Stomach (tissue), 9 donors: ENCODE results near the gene STIP1. TPM values are rescaled to one million over a fixed set of nuclear protein-coding genes. Genes with fewer than 3 reads are reported as not detected.

Experiments
- DNase-seq, 2 donors: peaks; one replicate each; pipeline versions ENCODE4 v3.0.0 to v3.0.0-alpha.2; 2013 to 2019
- H3K27ac ChIP-seq, 5 donors: fragments of 200-600 bp in 4 of 5; sonication (generic) in 4 of 5; one replicate each; pipeline ENCODE4 v1.5.1; 2013 to 2019; ENCODE audit warnings: mild to moderate bottlenecking in 1 of 5, moderate library complexity in 1 of 5
- H3K27me3 ChIP-seq, 3 donors: fragments of 200-600 bp; sonication (generic); one replicate each; pipeline ENCODE4 v1.5.1; 2017 to 2019; ENCODE audit warnings: mixed run types in 1 of 3
- H3K36me3 ChIP-seq, 4 donors: fragments of 200-600 bp; sonication (generic); 1 replicate in 3 of 4; 2 replicates in 1 of 4; pipeline ENCODE4 v1.5.1; 2016 to 2019
- H3K4me1 ChIP-seq, 4 donors: fragments of 200-600 bp; sonication (generic); one replicate each; pipeline ENCODE4 v1.5.1; 2016 to 2019
- H3K4me3 ChIP-seq, 4 donors: fragments of 200-600 bp; sonication (generic) in 3 of 4; one replicate each; pipeline ENCODE4 v1.5.1; 2016 to 2019; ENCODE audit warnings: mild to moderate bottlenecking in 1 of 4
- H3K9me3 ChIP-seq, 4 donors: fragments of 200-600 bp; sonication (generic); one replicate each; pipeline ENCODE4 v1.5.1; 2016 to 2019
- EP300 ChIP-seq: sonication (generic); formaldehyde crosslinking; IDR thresholded peaks from one replicate; pipeline ENCODE4 v1.6.1; 2017; ENCODE audit warnings: antibody characterized with exemption
- POLR2A ChIP-seq, 4 donors: fragments of 450-650 bp; IDR thresholded peaks; one replicate each; pipeline ENCODE4 v1.6.1; 2016; ENCODE audit warnings: antibody characterized with exemption in 4 of 4, control low read depth in 2 of 4, mild to moderate bottlenecking in 1 of 4, moderate library complexity in 1 of 4
- POLR2AphosphoS5 ChIP-seq, 3 donors: sonication (generic); formaldehyde crosslinking; IDR thresholded peaks; one replicate each; pipeline ENCODE4 v1.6.1; 2016; ENCODE audit warnings: antibody characterized with exemption in 3 of 3
- WGBS, 5 donors: extraction: QIAGEN DNeasy Blood & Tissue Kit in 3 of 5; methylation state at CpG; one replicate each; pipeline versions ENCODE4 v1.1.5 to v1.1.7; 2013 to 2018; 5-methylcytosine and 5-hydroxymethylcytosine counted together
- intact Hi-C: fragments of 100-400 bp; cut with DNase I; formaldehyde crosslinking; loops from one replicate; pipeline ENCODE4 v1.15.1; 2023; ENCODE audit warnings: low total_unique reads
- polyA plus RNA-seq, 3 donors: library from polyadenylated mRNA; stranded (reverse); fragments of 200-250 nt; gene quantifications; one replicate each; pipeline ENCODE4 v1.2.3, GENCODE V29; 2013
- total RNA-seq, 5 donors: library from RNA; depleted of rRNA; stranded (reverse); fragments of >200 nt; gene quantifications; one replicate each; pipeline versions ENCODE4 v1.1.0 to v1.2.3, GENCODE V29; 2014 to 2016
- TF ChIP-seq, protein P1 (sequence below), 7 experiments: fragments of 450-650 bp in 4 of 7; fragments of 200-600 bp in 3 of 7; sonication (generic) in 3 of 7; IDR thresholded peaks; one replicate each; pipeline ENCODE4 v1.5.1; 2016 to 2019; ENCODE audit warnings: antibody characterized with exemption in 7 of 7, control low read depth in 2 of 7, mild to moderate bottlenecking in 1 of 7
- donor health status: healthy with polysubstance abuse.
- donor health status: Bipolar disorder and iron deficiency.
- donor health status: healthy.

The STIP1 gene
- total and polyA plus RNA-seq, 8 donors, result 27.4 to 259 (median 54.7) TPM

DNA sequence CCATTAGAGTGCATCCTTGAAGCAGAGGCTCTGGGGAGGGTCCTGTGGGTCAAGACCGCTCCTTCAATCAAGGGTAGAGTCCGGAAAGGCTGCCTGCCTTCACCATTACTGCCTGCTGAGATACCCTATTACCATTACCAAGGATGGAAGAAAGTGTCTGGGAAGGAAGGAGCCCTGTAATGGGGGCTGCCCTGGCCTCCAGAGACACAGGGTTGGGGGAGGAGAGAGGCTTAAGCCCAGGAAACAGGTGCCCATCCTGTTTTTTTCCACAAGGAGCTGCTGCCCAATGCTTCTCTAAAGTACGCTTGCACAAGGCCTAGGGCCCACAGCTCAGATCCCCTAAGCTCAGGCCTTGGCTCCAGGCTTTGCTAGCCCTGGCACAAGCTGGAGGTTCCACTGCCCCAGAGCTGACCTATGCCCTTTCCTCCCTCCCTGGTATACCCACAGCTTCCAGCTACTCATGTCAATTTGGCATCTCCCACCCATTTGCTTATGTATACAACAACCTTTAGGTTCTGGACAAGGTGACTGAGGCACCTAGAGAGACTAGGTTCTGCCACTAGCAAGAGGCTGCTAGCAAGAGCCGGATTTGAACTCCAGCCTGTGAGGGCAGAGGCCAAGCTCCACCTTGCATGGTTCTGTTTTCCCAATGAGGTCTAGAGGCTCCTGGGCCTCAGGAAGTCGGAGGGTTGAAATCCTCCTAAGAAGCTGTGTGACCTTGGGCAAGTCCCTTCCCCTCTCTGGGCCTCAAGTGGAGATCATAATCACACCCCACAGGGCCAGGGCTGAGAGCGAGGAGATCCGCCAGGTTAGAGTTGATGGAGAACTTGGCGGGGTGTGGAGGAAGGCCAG is 63.8 kb downstream of the STIP1 start:
- DNase-seq, result no peak
- WGBS, 5 donors, result 80 to 87% (median 85%) methylated on average over 7 to 8 of the region's 8 CpGs
- Histone ChIP-seq H3K27ac (no peak overlapping the region), H3K36me3 (peaks cover 5 to 7% (median 6%) of the 10 kb centered on the region in 4 donors), H3K27me3 (no peaks in the 10 kb centered on the region), H3K9me3 (no peaks in the 10 kb centered on the region), H3K4me3 (no peak overlapping the region), H3K4me1 (peaks cover 36 to 67% (median 61%) of the 10 kb centered on the region in 4 donors)
- no peak for TF ChIP-seq POLR2A (IDR thresholded peaks at IDR 0.05)
- TF ChIP-seq, protein P1, sequence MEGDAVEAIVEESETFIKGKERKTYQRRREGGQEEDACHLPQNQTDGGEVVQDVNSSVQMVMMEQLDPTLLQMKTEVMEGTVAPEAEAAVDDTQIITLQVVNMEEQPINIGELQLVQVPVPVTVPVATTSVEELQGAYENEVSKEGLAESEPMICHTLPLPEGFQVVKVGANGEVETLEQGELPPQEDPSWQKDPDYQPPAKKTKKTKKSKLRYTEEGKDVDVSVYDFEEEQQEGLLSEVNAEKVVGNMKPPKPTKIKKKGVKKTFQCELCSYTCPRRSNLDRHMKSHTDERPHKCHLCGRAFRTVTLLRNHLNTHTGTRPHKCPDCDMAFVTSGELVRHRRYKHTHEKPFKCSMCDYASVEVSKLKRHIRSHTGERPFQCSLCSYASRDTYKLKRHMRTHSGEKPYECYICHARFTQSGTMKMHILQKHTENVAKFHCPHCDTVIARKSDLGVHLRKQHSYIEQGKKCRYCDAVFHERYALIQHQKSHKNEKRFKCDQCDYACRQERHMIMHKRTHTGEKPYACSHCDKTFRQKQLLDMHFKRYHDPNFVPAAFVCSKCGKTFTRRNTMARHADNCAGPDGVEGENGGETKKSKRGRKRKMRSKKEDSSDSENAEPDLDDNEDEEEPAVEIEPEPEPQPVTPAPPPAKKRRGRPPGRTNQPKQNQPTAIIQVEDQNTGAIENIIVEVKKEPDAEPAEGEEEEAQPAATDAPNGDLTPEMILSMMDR (IDR thresholded peaks at IDR 0.05), result no peak
- TF ChIP-seq POLR2AphosphoS5 (IDR thresholded peaks at IDR 0.05), result no peak
- no peak for TF ChIP-seq EP300
- intact Hi-C loops, result no loop called here

DNA sequence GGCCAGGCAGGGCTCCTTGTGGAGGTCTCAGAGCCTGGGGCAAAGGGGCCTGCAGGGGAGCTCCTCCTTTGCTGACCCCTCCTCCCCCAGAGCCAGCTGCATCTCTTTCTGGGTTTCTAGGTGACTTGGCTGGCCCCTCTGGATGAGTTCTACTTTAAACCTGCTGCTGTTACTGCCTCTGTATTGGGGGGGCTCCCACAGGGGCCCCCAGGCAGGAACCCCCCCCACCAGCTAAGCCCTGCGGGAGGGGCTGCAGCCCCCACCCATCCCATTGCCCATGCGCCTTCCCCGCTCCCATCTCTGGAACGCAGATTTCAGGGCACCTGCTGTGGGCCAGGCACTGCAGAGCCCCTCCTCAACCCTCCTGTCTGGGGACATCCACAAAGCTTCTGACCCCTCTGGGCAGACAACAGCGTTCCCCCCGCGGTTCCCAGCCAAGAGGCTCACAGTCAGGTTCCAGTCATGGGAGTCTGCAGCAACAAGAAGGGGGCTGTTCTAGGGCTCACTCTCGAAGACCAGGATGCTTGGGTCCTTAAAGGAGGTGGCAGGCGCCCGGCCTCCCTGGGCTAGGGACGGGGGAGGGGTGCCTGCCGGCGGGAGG is 64.5 kb downstream of the STIP1 start:
- TF ChIP-seq EP300 (no peak), POLR2AphosphoS5 (IDR thresholded peaks at IDR 0.05) (no peak)
- TF ChIP-seq, protein P1 (IDR thresholded peaks at IDR 0.05), result no peak
- Histone ChIP-seq H3K36me3 (peaks cover 12 to 14% (median 13%) of the 10 kb centered on the region in 4 donors), H3K4me3 (peak overlapping the region; percentile 80 to 86 (median 84)), H3K4me1 (peaks cover 28 to 60% (median 54%) of the 10 kb centered on the region in 4 donors), H3K9me3 (no peaks in the 10 kb centered on the region), H3K27me3 (no peaks in the 10 kb centered on the region), H3K27ac (peak overlapping the region in 2 of 5 donors; percentile 86 to 89)
- DNase-seq, result no peak
- 21 to 33% (median 26%) methylated on average over 9 to 13 of the region's 13 CpGs for WGBS, 5 donors
- intact Hi-C loops, result no loop called here

DNA sequence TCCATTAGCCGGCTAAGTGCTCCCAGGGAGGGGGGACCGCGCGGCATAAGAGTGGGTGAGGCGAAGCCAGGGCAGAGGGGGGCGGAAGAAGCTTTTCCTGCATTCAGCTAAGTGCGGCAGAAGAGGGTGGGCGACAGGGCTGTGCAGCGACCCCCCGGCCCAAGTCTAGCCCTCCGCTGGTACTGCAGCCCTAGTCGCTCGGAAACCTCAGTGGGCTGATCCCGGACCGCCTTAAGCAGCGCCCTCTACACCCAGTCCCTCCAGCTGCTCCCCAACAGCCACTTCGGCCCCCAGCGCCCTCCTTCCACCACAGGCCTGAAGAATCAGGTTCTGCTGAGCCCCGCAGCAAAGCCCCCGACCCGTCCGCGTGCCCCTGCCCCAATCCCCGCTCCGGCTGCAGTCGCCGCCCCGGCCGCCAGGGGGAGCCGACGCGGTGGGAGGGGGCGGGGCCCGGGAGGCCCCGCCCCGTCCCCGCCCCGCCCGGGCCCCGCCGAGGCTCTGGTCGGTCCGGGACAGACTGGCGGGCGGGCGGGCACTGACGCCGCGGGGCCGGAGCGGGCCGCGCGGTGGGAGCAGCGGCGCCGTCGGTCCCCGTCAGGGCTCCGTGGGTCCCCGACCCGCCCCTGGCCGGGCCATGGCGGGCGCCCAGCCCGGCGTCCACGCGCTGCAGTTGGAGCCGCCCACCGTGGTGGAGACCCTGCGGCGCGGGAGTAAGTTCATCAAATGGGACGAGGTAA is 65.2 kb downstream of the STIP1 start, which contains the start of gene PLCB3:
TSS of gene PLCB3 (plus strand) at position 515 of the 737 bp plus-strand sequence. CDS start at position 635, 120 bp downstream.
- intact Hi-C loops, result no loop called here
- no peaks in the 10 kb centered on the region for H3K9me3 ChIP-seq
- H3K27ac ChIP-seq, result peak within 1 kb of the TSS; percentile 77 to 89 (median 81)
- TF ChIP-seq, protein P1 (IDR thresholded peaks at IDR 0.05), result peak in 5 of 7 experiments; percentile 37 to 99 (median 78)
- no peak for TF ChIP-seq POLR2A (IDR thresholded peaks at IDR 0.05)
- peak in 1 of 3 donors; percentile 66 for TF ChIP-seq POLR2AphosphoS5 (IDR thresholded peaks at IDR 0.05)
- DNase-seq, result peak; percentile 71 to 75
- H3K36me3 ChIP-seq, result peaks cover 19 to 21% (median 20%) of the 10 kb centered on the region in 4 donors
- H3K27me3 ChIP-seq, result no peaks in the 10 kb centered on the region
- H3K4me3 ChIP-seq, result peak within 1 kb of the TSS; percentile 80 to 86 (median 84)
- 0 to 1% (median 0%) methylated on average over 5 to 75 of the region's 75 CpGs for WGBS, 5 donors
- peaks cover 22 to 53% (median 47%) of the 10 kb centered on the region in 4 donors for H3K4me1 ChIP-seq

DNA sequence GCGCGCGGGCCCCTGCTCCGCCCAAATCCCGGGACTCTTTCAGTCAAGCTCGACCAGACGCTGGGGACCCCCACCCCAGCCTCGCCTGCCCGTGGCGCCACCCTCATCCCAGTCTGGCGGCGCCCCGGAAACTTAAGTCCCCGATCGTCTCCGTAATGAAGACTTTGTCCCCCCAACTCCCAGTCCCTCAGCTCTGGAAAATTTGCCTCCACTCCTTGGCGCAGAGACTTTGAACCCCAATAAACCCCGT is 65.7 kb downstream of the STIP1 start:
- no peak for DNase-seq
- Histone ChIP-seq H3K9me3 (no peaks in the 10 kb centered on the region), H3K27me3 (no peaks in the 10 kb centered on the region), H3K27ac (peak overlapping the region; percentile 77 to 89 (median 81)), H3K36me3 (peaks cover 24 to 26% (median 25%) of the 10 kb centered on the region in 4 donors), H3K4me3 (peak overlapping the region; percentile 80 to 86 (median 84)), H3K4me1 (peaks cover 22 to 53% (median 46%) of the 10 kb centered on the region in 4 donors)
- TF ChIP-seq POLR2A (IDR thresholded peaks at IDR 0.05) (no peak), EP300 (no peak), POLR2AphosphoS5 (IDR thresholded peaks at IDR 0.05) (no peak)
- TF ChIP-seq, protein P1 (IDR thresholded peaks at IDR 0.05), result no peak
- WGBS, 5 donors, result 0 to 4% (median 2%) methylated on average over 5 to 18 of the region's 18 CpGs
- intact Hi-C loops, result no loop called here
